NOMO-1 treated with DMSO at 0.1 percent for 48 hours (cell line): Measurements from ENCODE around the gene TMEM88.
"Not testable (repeated sequence)": the region's sequence is repeated elsewhere in the genome, so short reads cannot be mapped to it uniquely, and the experiment has no call there.

Experiments used
- DNase-seq: peaks from one replicate; lab custom pipeline; 2025; ENCODE audit not compliant: unreplicated experiment; lab: John Stamatoyannopoulos, UW

TMEM88 gene

GRCh38 chr17:7856011-7856810 lies 1.3 kb downstream of the TMEM88 start:
- DNase-seq: peak; percentile 64

GRCh38 chr17:7856811-7857712 lies 2.2 kb downstream of the TMEM88 start, which contains the start of gene NAA38:
NAA38 (minus strand) TSS chr17:7857559; CDS start chr17:7857463, 96 bp downstream.
- peak; percentile 99 for DNase-seq

GRCh38 chr17:7857713-7858521 lies 3.1 kb downstream of the TMEM88 start, which contains the start of gene CYB5D1:
CYB5D1 (plus strand) TSS chr17:7858003; CDS start chr17:7858135, 132 bp downstream.
- DNase-seq: peak; percentile 92

- DNase-seq: no peak
Measured at GRCh38 chr17:7858522-7858810, 3.6 kb downstream of the TMEM88 start.

- no peak for DNase-seq
Measured at GRCh38 chr17:7859028-7859427, 4.2 kb downstream of the TMEM88 start.

GRCh38 chr17:7862692-7863437 lies 8.0 kb downstream of the TMEM88 start:
- DNase-seq: no peak

GRCh38 chr17:7864384-7864783 lies 9.5 kb downstream of the TMEM88 start:
- DNase-seq: not testable (repeated sequence)

- no peak for DNase-seq
Measured at GRCh38 chr17:7864995-7865650, 10.3 kb downstream of the TMEM88 start.

- peak; percentile 69 for DNase-seq
Measured at GRCh38 chr17:7867881-7868329, 13.0 kb downstream of the TMEM88 start.

- DNase-seq: no peak
Measured at GRCh38 chr17:7873051-7873450, 18.2 kb downstream of the TMEM88 start.

- DNase-seq: peak; percentile 56
Measured at GRCh38 chr17:7875804-7876370, 21.0 kb downstream of the TMEM88 start.

GRCh38 chr17:7878234-7878633 lies 23.4 kb downstream of the TMEM88 start:
- DNase-seq: no peak

- peak; percentile 61 for DNase-seq
Measured at GRCh38 chr17:7880076-7880868, 25.4 kb downstream of the TMEM88 start.

GRCh38 chr17:7881276-7882054 lies 26.6 kb downstream of the TMEM88 start:
- peak; percentile 28 for DNase-seq

- DNase-seq: no peak
Measured at GRCh38 chr17:7882068-7882467, 27.2 kb downstream of the TMEM88 start.

GRCh38 chr17:7882629-7883028 lies 27.8 kb downstream of the TMEM88 start:
- DNase-seq: no peak

GRCh38 chr17:7883781-7884386 lies 29.0 kb downstream of the TMEM88 start:
- DNase-seq: no peak
